GM18870 (cell line): ENCODE results near the gene LARP6.
"Not testable (repeated sequence)": the region's sequence is repeated elsewhere in the genome, so short reads cannot be mapped to it uniquely, and the experiment has no call there.

Experiments used
- ATAC-seq: cut with Tn5 transposase; IDR thresholded peaks from one replicate; pipeline ENCODE4 v1.9.1; 2021; ENCODE audit warnings: moderate library complexity; ENCODE audit not compliant: unreplicated experiment

Gene LARP6

DNA sequence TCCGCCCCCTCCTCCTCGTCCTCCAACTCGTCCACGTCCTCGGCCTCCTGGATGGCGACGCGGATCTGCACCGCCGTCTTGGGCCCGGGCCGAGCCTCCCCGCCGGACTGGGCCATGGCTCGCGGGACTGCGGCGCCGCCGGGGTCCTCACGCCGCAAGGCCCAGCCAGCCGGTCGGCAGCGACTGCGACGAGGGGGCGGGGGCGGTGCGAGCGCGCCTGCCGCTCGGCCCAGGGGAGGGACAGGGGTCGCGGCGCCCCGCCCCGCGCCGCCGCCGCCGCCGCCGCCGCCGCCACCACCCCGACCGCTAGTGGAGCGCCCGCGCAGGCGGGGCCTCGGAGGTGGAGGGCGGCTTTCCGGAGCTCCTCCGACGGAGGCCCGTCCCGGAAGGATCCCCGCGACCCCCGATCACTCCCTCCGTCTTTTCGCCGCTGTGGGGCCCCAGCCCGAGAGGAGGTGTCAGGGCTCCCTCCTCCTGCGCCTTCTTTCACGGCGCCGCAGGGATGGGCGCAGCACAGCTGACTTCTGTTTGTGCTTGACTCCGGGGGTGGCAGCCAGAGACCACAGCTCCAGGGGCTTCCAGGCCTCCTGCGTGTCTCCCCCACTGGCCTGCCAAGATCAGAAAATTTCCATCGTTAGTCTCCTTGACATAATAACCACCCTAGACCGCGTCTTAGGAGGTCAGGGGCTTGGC, at the start of gene LARP6:
Gene LARP6 (minus strand): TSS at position 185 of the 693 bp plus-strand sequence. CDS start 69 bp downstream, at position 116.
- ATAC-seq, result no peak

DNA sequence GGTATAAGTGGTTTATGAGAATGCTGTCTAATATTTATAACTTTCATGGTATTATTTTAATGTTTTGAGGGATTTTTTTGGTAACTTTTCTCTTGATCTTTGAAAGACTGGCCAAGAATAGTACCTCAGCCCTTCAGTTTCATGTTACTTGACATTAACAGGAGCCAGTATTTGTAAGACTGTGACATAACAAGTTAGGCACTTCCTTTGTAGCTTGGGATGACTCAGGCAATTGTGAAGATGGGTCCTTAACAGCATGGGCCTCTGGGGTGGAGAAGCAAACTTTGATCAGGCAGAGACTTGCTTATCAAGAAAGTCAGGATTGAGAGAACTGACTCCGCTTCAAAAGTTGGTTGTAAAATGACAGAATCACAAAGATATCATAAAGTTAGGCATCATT, 48.1 kb upstream of the LARP6 start:
- ATAC-seq, result no peak

- ATAC-seq, result no peak
Measured at GRCh38 chr15:70892912-70893560, 39.1 kb upstream of the LARP6 start.

GRCh38 chr15:70892002-70892911, 38.3 kb upstream of the LARP6 start, which contains the start of the genes LRRC49 and THAP10:
LRRC49 (plus strand) TSS chr15:70892826; CDS start chr15:70892895, 69 bp downstream.
THAP10 (minus strand) TSS chr15:70892433; CDS start chr15:70892272, 161 bp downstream.
- peak; percentile 65 for ATAC-seq

- ATAC-seq, result no peak
Measured at GRCh38 chr15:70882361-70882760, 28.4 kb upstream of the LARP6 start.

- ATAC-seq, result no peak
Measured at GRCh38 chr15:70880781-70881180, 26.8 kb upstream of the LARP6 start.

GRCh38 chr15:70879401-70879800, 25.4 kb upstream of the LARP6 start:
- no peak for ATAC-seq

- no peak for ATAC-seq
Measured at GRCh38 chr15:70876683-70877082, 22.7 kb upstream of the LARP6 start.

GRCh38 chr15:70876011-70876410, 22.1 kb upstream of the LARP6 start:
- no peak for ATAC-seq

DNA sequence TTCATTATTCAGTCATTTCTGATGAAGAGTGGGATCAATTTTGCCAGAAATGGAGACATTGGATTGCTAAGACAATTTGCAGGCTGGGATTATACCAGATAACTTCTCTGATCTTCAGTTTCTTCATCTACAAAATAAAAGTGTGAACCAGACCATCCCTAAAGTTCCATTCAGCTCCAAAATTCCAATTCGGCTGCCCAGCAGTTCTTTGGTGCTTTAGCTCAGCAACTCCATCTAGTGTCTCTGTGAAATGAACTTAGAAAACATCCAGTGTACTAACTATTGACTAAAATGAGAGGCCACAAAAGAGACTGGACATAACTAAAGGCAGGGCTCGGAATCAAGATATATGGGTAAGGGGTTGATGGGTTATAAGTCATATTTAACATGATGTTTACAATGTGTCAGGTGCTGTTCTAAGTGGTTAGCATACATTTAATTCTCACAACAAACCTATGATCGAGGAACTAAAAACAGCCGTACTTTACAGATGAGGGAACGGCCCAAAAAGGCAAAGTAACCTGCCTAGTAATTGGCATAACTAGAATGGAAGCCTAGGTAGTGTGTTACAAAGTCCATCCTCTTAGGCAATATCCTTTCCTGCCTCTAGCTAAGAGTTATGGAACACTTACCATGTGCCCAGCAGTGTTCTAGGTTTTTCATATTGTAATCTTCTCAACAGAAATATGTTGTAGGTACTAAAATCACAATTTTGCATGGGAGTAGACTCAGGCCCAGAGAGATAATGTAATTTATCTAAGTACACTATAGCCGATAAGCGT, 21.2 kb upstream of the LARP6 start:
- no peak for ATAC-seq

DNA sequence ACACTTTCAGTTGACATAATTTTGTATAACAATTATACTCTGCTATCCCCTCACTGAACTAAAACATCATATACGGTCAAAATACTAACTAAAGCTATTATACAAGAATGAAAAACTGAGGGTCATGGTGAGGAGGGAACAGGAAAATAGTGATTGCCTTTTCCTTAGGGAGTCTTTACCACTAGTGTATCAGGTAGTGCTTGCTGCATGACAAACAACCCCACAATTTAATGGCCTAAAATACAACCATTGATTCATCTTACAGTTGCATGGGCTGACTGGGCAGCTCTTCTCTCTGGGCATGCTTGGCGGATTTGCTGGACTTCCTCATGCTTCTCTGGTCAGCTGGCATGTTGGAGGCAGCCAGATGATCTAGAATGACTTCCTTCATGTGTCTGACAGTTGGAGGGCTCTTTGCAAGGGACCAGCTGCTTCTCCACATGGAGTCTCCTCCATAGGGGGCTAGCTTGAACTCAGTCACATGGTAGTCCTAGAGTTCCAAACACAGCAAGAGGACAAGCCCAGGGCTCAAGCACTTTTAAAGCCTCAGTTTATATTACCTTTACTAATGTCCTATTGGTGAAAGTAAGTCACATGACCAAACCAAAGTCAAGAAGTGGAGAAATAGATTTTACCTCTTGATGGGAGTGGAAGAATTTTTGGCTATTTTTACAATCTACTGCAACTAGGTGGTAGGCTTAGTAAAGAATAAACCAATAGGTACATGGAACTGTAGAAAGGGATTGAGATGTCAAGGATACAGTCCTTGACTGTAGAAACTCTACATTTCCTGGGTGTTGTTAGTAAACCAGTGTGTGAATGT, 19.5 kb upstream of the LARP6 start:
- no peak for ATAC-seq

DNA sequence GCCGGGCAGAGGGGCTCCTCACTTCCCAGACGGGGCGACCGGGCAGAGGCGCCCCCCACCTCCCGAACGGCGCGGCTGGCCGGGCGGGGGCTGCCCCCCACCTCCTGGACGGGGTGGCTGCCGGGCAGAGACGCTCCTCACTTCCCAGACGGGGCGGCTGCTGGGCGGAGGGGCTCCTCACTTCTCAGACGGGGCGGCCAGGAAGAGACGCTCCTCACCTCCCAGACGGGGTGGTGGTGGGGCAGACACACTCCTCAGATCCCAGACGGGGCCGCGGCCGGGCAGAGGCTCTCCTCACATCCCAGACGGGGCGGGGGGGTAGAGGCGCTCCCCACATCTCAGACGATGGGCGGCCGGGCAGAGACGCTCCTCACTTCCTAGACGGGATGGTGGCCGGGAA, 17.5 kb upstream of the LARP6 start:
- not testable (repeated sequence) for ATAC-seq

GRCh38 chr15:70870051-70870450, 16.1 kb upstream of the LARP6 start:
- ATAC-seq, result no peak

- no peak for ATAC-seq
Measured at GRCh38 chr15:70869346-70869745, 15.4 kb upstream of the LARP6 start.

DNA sequence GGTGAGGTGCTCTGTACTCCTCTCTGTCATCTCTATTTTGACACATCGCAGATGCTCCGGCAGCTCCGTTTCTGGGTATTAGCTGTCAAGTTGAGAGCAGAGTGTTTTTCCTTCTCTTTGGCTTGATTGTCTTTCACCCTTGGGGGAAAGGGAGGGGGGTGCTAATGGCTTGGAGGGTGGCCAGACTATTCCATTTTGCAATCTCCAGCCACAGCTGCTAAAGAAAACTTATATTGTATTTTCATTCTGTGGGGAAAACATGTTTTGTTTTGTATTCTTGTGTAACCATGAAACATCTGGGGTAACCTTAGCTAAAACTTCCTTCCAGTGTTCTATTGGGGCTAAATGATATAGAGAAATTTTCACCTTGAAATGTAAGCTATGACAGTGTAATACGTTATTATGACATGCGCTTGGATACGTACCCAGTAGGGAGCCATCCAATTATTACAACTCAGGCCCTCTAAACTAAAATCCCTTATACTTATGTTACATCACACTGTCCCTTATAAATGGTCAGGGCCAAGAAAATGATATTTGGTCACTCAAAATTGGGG, 14.0 kb upstream of the LARP6 start:
- no peak for ATAC-seq

DNA sequence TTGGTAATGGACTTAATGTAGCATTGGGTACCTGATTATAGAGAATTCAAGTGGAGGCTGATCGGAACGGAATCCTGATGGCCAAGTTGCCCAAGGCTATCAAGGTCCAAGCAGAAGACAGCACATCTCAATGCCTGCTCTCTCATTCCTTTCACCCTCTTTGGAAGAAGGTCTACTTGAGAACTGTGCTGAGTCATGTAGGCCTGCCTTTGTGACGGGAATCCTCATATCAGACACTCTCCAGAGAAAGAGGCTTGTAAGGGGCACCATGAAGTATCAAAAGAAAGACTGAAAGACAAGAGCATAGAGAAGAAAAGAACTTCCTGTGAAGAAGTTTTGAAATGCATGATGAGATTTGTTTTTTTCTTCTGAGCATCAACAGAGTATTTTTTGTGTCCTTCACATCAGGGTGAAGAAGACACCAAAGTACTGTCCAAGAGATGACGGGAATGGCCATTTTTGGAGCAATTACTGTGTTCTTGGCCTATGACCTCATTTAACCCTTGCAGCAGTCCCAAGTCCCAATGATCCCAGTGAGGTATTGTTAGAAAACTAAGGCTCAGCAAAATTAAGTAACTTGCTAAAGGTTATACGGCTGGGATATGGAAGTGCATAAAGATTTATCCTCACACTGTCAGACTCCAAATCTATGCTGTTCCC, 13.2 kb upstream of the LARP6 start:
- no peak for ATAC-seq

DNA sequence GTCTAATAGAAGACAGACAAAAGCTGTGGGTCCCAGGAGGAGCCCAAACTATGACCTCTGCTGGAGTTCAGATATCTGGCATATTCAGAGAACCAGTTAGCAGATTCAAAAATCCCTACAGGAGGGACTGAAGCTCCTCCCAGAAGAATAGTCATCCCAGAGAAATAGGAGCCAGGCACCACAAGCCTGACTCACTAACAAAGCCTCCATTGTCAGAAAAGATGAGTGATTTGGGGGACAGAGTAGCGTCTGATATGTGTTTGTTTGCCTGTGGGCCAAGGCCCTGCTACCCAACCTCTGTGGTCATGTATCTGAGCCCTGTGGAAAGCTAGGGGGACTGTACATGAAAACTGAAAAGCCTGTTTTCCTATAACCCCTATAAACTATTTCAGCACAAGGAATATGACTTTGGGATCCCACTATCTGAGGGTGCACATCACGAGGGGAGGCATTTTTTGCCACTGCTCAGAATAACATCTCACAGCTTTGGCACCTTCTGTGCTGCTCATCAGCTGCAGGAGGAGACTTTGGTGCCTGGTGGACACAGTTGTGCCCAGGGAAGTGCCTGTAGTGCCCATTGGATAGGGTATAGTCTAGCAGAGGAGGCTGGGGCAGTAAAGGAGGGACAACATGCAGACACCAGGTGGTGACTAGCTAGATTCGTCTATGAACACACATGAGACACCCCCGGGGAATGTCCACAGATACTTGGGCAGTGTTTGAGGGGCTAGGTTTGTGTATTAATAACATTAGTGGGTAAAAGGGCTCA, 9.7 kb upstream of the LARP6 start:
- ATAC-seq, result no peak

DNA sequence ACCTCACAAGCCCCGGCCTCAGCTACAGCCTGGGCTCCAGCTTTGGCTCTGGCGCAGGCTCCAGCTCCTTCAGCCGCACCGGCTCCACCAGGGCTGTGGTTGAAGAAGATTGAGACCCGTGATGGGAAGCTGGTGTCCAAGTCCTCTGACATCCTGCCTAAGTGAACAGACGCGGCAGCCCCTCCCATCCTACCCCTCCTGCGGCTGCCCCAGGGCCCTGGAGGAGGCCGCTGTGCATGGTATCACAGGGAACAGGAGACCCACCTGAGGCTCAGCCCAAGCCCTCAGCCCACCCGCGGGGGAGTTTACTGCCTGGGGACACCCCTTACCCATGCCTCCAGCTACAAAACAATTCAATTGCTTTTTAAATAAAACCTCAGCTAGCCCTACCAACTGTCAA, 6.0 kb upstream of the LARP6 start:
- no peak for ATAC-seq
